Duodenal mucosa (tissue), 2 donors: Measurements from ENCODE around the gene ZNF169.
"Not testable (repeated sequence)": the region's sequence is repeated elsewhere in the genome, so short reads cannot be mapped to it uniquely, and the experiment has no call there.

Experiments used
- H3K27ac ChIP-seq: one replicate; pipeline ENCODE4 v1.7.0; 2013; ENCODE audit warnings: low read depth, low read length
- H3K27me3 ChIP-seq, 2 donors: one replicate each; pipeline ENCODE4 v1.7.0; 2013; ENCODE audit warnings: low read length in 2 of 2, control low read depth in 1 of 2; ENCODE audit not compliant: insufficient read depth in 2 of 2, control insufficient read depth in 1 of 2
- H3K36me3 ChIP-seq, 2 donors: one replicate each; pipeline ENCODE4 v1.7.0; 2013; ENCODE audit warnings: low read length in 2 of 2, control low read depth in 1 of 2; ENCODE audit not compliant: insufficient read depth in 2 of 2, control insufficient read depth in 1 of 2
- H3K4me1 ChIP-seq, 2 donors: one replicate each; pipeline ENCODE4 v1.7.0; 2013; ENCODE audit warnings: low read length in 2 of 2, control low read depth in 1 of 2; ENCODE audit not compliant: insufficient read depth in 2 of 2, control insufficient read depth in 1 of 2
- H3K4me3 ChIP-seq, 2 donors: one replicate each; pipeline ENCODE4 v1.7.0; 2013; ENCODE audit warnings: low read length in 2 of 2, low read depth in 1 of 2
- H3K9ac ChIP-seq, 2 donors: one replicate each; pipeline ENCODE4 v1.7.0; 2013; ENCODE audit warnings: low read length in 2 of 2, low read depth in 1 of 2
- H3K9me3 ChIP-seq, 2 donors: one replicate each; pipeline ENCODE4 v1.7.0; 2013; ENCODE audit warnings: low read length in 2 of 2, control low read depth in 1 of 2; ENCODE audit not compliant: control insufficient read depth in 1 of 2

Gene ZNF169

GRCh38 chr9:94315034-94315984 is 56.2 kb downstream of the ZNF169 start:
- H3K27me3 ChIP-seq, H3K4me3 ChIP-seq, H3K36me3 ChIP-seq, H3K4me1 ChIP-seq, H3K9me3 ChIP-seq, H3K9ac ChIP-seq, H3K27ac ChIP-seq: not testable (repeated sequence)

GRCh38 chr9:94316236-94316635 is 57.1 kb downstream of the ZNF169 start:
- H3K36me3 ChIP-seq, H3K27me3 ChIP-seq, H3K27ac ChIP-seq, H3K4me1 ChIP-seq, H3K4me3 ChIP-seq, H3K9me3 ChIP-seq, H3K9ac ChIP-seq: not testable (repeated sequence)

- not testable (repeated sequence) for H3K9ac ChIP-seq, H3K4me1 ChIP-seq, H3K27me3 ChIP-seq, H3K9me3 ChIP-seq, H3K36me3 ChIP-seq, H3K4me3 ChIP-seq, H3K27ac ChIP-seq
Measured at GRCh38 chr9:94317949-94318657, 59.0 kb downstream of the ZNF169 start.

GRCh38 chr9:94322342-94322940 is 63.3 kb downstream of the ZNF169 start:
- H3K9ac ChIP-seq, H3K36me3 ChIP-seq, H3K27me3 ChIP-seq, H3K9me3 ChIP-seq, H3K27ac ChIP-seq, H3K4me3 ChIP-seq, H3K4me1 ChIP-seq: not testable (repeated sequence)

GRCh38 chr9:94323153-94323798 is 64.2 kb downstream of the ZNF169 start:
- not testable (repeated sequence) for H3K9ac ChIP-seq, H3K27ac ChIP-seq, H3K27me3 ChIP-seq, H3K36me3 ChIP-seq, H3K9me3 ChIP-seq, H3K4me1 ChIP-seq, H3K4me3 ChIP-seq

GRCh38 chr9:94325583-94325982 is 66.5 kb downstream of the ZNF169 start:
- not testable (repeated sequence) for H3K27ac ChIP-seq, H3K4me3 ChIP-seq, H3K9ac ChIP-seq, H3K9me3 ChIP-seq, H3K4me1 ChIP-seq, H3K36me3 ChIP-seq, H3K27me3 ChIP-seq

- H3K27ac ChIP-seq, H3K9ac ChIP-seq, H3K4me1 ChIP-seq, H3K9me3 ChIP-seq, H3K27me3 ChIP-seq, H3K36me3 ChIP-seq, H3K4me3 ChIP-seq: not testable (repeated sequence)
Measured at GRCh38 chr9:94328544-94328943, 69.4 kb downstream of the ZNF169 start, which contains the start of gene NUTM2F. Gene NUTM2F, minus strand, starts transcription at chr9:94328644. Its CDS starts 21 bp downstream, at chr9:94328623.

- H3K9me3 ChIP-seq, H3K4me1 ChIP-seq, H3K27me3 ChIP-seq, H3K36me3 ChIP-seq, H3K27ac ChIP-seq, H3K9ac ChIP-seq, H3K4me3 ChIP-seq: not testable (repeated sequence)
Measured at GRCh38 chr9:94336445-94336844, 77.3 kb downstream of the ZNF169 start.

GRCh38 chr9:94338723-94339122 is 79.6 kb downstream of the ZNF169 start:
- not testable (repeated sequence) for H3K4me1 ChIP-seq, H3K27me3 ChIP-seq, H3K27ac ChIP-seq, H3K4me3 ChIP-seq, H3K36me3 ChIP-seq, H3K9me3 ChIP-seq, H3K9ac ChIP-seq

- H3K4me3 ChIP-seq, H3K9ac ChIP-seq, H3K9me3 ChIP-seq, H3K27ac ChIP-seq, H3K27me3 ChIP-seq, H3K36me3 ChIP-seq, H3K4me1 ChIP-seq: not testable (repeated sequence)
Measured at GRCh38 chr9:94339657-94340056, 80.6 kb downstream of the ZNF169 start.
